Sigmoid colon (tissue), 4 donors: Measurements from ENCODE around the gene GALNT1.

Experiments used
- EP300 ChIP-seq, 4 donors: sonication (generic); formaldehyde crosslinking; IDR thresholded peaks; one replicate each; pipeline ENCODE4 v1.6.1; 2017; ENCODE audit warnings: antibody characterized with exemption in 4 of 4
- POLR2A ChIP-seq, 2 donors: fragments of 450-650 bp; IDR thresholded peaks; one replicate each; pipeline ENCODE4 v1.6.1; 2016; ENCODE audit warnings: antibody characterized with exemption in 2 of 2, mild to moderate bottlenecking in 2 of 2, moderate library complexity in 2 of 2
- POLR2AphosphoS5 ChIP-seq, 4 donors: sonication (generic); formaldehyde crosslinking; IDR thresholded peaks; one replicate each; pipeline ENCODE4 v1.6.1; 2017; ENCODE audit warnings: antibody characterized with exemption in 4 of 4
- TF ChIP-seq, protein P1 (sequence below), 4 experiments: fragments of 450-650 bp in 3 of 4; fragments of 200-600 bp in 1 of 4; IDR thresholded peaks; one replicate each; pipeline ENCODE4 v1.5.1; 2016 to 2019; ENCODE audit warnings: antibody characterized with exemption in 4 of 4, mild to moderate bottlenecking in 3 of 4, moderate library complexity in 2 of 4

DNA sequence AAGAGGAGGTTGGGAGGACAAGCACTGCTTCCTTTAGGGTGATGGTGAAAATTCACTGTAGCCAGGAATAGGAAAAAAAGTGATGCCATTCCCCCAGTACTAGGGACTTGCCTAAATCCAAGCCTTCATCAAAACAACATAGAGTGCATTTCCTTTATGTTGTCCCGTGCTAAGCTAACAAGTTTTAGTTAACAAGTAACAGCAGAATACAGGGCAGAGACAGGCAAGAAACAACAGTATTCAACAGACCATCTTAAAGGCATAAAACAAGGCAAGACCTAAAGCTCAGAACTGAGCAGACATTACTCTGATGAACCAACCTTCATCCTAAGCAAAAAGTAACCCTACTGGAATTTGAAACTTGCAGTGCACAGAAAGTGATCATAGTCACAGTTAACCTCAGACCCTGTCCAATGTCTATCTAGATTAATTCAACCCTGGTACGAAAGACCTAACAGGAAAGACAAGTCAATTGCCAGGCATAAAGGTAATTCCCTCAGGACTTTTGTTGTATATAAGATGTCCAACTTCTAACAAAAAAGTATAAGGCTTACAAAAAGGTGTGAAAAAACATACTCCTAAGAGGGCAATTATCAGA is 34.4 kb upstream of the GALNT1 start:
- TF ChIP-seq POLR2A (IDR thresholded peaks at IDR 0.05): no peak
- TF ChIP-seq, protein P1, sequence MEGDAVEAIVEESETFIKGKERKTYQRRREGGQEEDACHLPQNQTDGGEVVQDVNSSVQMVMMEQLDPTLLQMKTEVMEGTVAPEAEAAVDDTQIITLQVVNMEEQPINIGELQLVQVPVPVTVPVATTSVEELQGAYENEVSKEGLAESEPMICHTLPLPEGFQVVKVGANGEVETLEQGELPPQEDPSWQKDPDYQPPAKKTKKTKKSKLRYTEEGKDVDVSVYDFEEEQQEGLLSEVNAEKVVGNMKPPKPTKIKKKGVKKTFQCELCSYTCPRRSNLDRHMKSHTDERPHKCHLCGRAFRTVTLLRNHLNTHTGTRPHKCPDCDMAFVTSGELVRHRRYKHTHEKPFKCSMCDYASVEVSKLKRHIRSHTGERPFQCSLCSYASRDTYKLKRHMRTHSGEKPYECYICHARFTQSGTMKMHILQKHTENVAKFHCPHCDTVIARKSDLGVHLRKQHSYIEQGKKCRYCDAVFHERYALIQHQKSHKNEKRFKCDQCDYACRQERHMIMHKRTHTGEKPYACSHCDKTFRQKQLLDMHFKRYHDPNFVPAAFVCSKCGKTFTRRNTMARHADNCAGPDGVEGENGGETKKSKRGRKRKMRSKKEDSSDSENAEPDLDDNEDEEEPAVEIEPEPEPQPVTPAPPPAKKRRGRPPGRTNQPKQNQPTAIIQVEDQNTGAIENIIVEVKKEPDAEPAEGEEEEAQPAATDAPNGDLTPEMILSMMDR (IDR thresholded peaks at IDR 0.05): no peak
- no peak for TF ChIP-seq POLR2AphosphoS5 (IDR thresholded peaks at IDR 0.05)
- no peak for TF ChIP-seq EP300 (IDR thresholded peaks at IDR 0.05)
